HepG2 (cell line): ENCODE results near the gene COX4I2. TPM values are rescaled to one million over a fixed set of nuclear protein-coding genes. Genes with fewer than 3 reads are reported as not detected.

ENCODE experiments used
- AGO1 ChIP-seq: fragments of 200-400 bp; formaldehyde crosslinking; IDR thresholded peaks from 2 replicates; pipeline ENCODE4 v1.6.1; 2017; ENCODE audit warnings: mild to moderate bottlenecking, low read depth, low read length, moderate library complexity; ENCODE audit not compliant: poor library complexity, severe bottlenecking
- ASH2L ChIP-seq: fragments of 300-600, 200-600 bp; sonication (generic); IDR thresholded peaks from 2 replicates; pipeline ENCODE4 v1.7.0; 2017; ENCODE audit warnings: low read depth, mild to moderate bottlenecking, moderate library complexity, mixed read lengths, low read length; ENCODE audit not compliant: insufficient read length
- KLF11 ChIP-seq: IDR thresholded peaks from 2 replicates; pipeline ENCODE4 v1.6.1; 2016; ENCODE audit warnings: missing compliant biosample characterization
- MTA3 ChIP-seq: sonication (generic); formaldehyde crosslinking; IDR thresholded peaks from 2 replicates; pipeline ENCODE4 v1.4.0; 2020; ENCODE audit warnings: missing genetic modification reagents
- NCOA1 ChIP-seq: sonication (generic); formaldehyde crosslinking; IDR thresholded peaks from 2 replicates; pipeline ENCODE4 v1.9.0; 2021; ENCODE audit warnings: missing genetic modification reagents
- NONO ChIP-seq, 2 experiments: fragments of 450-650 bp in 1 of 2; sonication (generic) in 1 of 2; formaldehyde crosslinking in 1 of 2; IDR thresholded peaks in 1 of 2; conservative IDR thresholded peaks in 1 of 2; 2 replicates each; pipeline versions ENCODE4 v1.6.1 to v1.8.0; 2017 to 2022; ENCODE audit warnings: mild to moderate bottlenecking in 1 of 2, missing genetic modification reagents in 1 of 2, moderate library complexity in 1 of 2
- PAX8 ChIP-seq: sonication (generic); formaldehyde crosslinking; IDR thresholded peaks from 2 replicates; pipeline ENCODE4 v1.8.0; 2022; ENCODE audit warnings: mild to moderate bottlenecking, missing genetic modification reagents, borderline replicate concordance
- PRPF4 ChIP-seq: fragments of 200-400 bp; formaldehyde crosslinking; IDR thresholded peaks from 2 replicates; pipeline ENCODE4 v1.6.1; 2016; ENCODE audit warnings: low read length, low read depth; ENCODE audit not compliant: poor library complexity, severe bottlenecking
- RBM39 ChIP-seq: fragments of 200-400 bp; formaldehyde crosslinking; IDR thresholded peaks from one replicate; pipeline ENCODE4 v1.6.1; 2018; ENCODE audit warnings: antibody characterized with exemption, mild to moderate bottlenecking, low read depth, low read length; ENCODE audit not compliant: poor library complexity, severe bottlenecking
- SMAD9 ChIP-seq: sonication (generic); formaldehyde crosslinking; IDR thresholded peaks from 2 replicates; pipeline ENCODE4 v1.5.1; 2020; ENCODE audit warnings: mild to moderate bottlenecking, missing genetic modification reagents
- SMARCE1 ChIP-seq: fragments of 450-650 bp; IDR thresholded peaks from 2 replicates; pipeline ENCODE4 v1.6.1; 2017; ENCODE audit warnings: borderline replicate concordance
- TBL1XR1 ChIP-seq: fragments of 150-350 bp; IDR thresholded peaks from 2 replicates; pipeline ENCODE4 v1.6.1; 2014; ENCODE audit warnings: borderline replicate concordance, low read length; ENCODE audit not compliant: partially characterized antibody
- ZNF256 ChIP-seq: sonication (generic); formaldehyde crosslinking; conservative IDR thresholded peaks from 2 replicates; pipeline ENCODE4 v1.4.0; 2020; ENCODE audit warnings: missing genetic modification reagents
- ZNF670 ChIP-seq: sonication (generic); formaldehyde crosslinking; IDR thresholded peaks from 2 replicates; pipeline ENCODE4 v1.8.0; 2022; ENCODE audit warnings: mild to moderate bottlenecking, missing genetic modification reagents, borderline replicate concordance
- ZNF672 ChIP-seq: sonication (generic); formaldehyde crosslinking; IDR thresholded peaks from 2 replicates; pipeline ENCODE4 v1.8.1; 2022; ENCODE audit warnings: missing genetic modification reagents
- polyA plus RNA-seq, 8 experiments: library from polyadenylated mRNA; depleted of rRNA in 3 of 8; stranded (reverse) in 7 of 8; unstranded in 1 of 8; fragments of >200 nt; fragmentation: Illumina TruSeq in 4 of 8; extraction: Trizol in 4 of 8; gene quantifications; 2 replicates each; pipeline versions ENCODE4 v1.2.1 to v1.2.3, GENCODE V29; 2011 to 2016; ENCODE audit warnings: low read depth in 4 of 8, missing spikeins in 1 of 8, mixed read lengths in 1 of 8; ENCODE audit not compliant: insufficient read depth in 1 of 8
- total RNA-seq, 5 experiments: library from RNA; depleted of rRNA; stranded (reverse); fragments of >200 nt; fragmentation: Illumina TruSeq; extraction: Trizol; gene quantifications; 2 replicates each; pipeline ENCODE4 v1.2.3, GENCODE V29; 2016; ENCODE audit warnings: low read depth in 1 of 5
- TF ChIP-seq, protein P1 (sequence below), 2 experiments: sonication (generic) in 1 of 2; formaldehyde crosslinking in 1 of 2; IDR thresholded peaks; 2 replicates each; pipeline versions ENCODE4 v1.4.0 to v1.6.1; 2016 to 2020; ENCODE audit warnings: borderline replicate concordance in 1 of 2, low read depth in 1 of 2, mild to moderate bottlenecking in 1 of 2, missing genetic modification reagents in 1 of 2
- TF ChIP-seq, protein P2 (sequence below): sonication (generic); formaldehyde crosslinking; IDR thresholded peaks from 2 replicates; pipeline ENCODE4 v1.4.0; 2020; ENCODE audit warnings: missing genetic modification reagents
- TF ChIP-seq, protein P3 (sequence below): sonication (generic); formaldehyde crosslinking; IDR thresholded peaks from 2 replicates; pipeline ENCODE4 v1.8.1; 2022; ENCODE audit warnings: low read depth, mild to moderate bottlenecking, missing genetic modification reagents

Gene COX4I2
- total and polyA plus RNA-seq, 2 of the 13 experiments (the other 11 are each of a cell fraction or from before 2014, with no cell fraction given), result 1.1 TPM; not detected in 1

DNA sequence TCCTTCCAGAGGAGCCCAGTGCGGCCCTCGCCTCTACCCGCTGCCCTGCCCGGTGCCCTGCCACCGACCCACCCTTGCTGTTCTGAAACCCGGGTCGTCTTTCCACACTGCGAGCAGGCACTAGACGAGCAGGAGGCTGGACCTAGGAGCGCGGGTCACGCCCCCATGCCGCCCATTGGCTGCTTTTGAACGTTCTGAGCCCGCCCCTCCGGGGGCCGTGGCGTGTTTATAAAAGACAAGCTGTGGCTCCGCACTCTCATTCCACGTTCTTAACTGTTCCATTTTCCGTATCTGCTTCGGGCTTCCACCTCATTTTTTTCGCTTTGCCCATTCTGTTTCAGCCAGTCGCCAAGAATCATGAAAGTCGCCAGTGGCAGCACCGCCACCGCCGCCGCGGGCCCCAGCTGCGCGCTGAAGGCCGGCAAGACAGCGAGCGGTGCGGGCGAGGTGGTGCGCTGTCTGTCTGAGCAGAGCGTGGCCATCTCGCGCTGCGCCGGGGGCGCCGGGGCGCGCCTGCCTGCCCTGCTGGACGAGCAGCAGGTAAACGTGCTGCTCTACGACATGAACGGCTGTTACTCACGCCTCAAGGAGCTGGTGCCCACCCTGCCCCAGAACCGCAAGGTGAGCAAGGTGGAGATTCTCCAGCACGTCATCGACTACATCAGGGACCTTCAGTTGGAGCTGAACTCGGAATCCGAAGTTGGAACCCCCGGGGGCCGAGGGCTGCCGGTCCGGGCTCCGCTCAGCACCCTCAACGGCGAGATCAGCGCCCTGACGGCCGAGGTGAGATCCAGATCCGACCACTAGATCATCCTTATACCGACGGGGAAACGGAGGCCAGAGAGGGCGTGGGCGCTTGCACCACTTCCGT is 32.4 kb upstream of the COX4I2 start, which contains the start of gene ID1 (continued):
- TF ChIP-seq, protein P1, sequence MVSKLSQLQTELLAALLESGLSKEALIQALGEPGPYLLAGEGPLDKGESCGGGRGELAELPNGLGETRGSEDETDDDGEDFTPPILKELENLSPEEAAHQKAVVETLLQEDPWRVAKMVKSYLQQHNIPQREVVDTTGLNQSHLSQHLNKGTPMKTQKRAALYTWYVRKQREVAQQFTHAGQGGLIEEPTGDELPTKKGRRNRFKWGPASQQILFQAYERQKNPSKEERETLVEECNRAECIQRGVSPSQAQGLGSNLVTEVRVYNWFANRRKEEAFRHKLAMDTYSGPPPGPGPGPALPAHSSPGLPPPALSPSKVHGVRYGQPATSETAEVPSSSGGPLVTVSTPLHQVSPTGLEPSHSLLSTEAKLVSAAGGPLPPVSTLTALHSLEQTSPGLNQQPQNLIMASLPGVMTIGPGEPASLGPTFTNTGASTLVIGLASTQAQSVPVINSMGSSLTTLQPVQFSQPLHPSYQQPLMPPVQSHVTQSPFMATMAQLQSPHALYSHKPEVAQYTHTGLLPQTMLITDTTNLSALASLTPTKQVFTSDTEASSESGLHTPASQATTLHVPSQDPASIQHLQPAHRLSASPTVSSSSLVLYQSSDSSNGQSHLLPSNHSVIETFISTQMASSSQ (IDR thresholded peaks at IDR 0.05; ENCODE audit: low read depth), result peak; percentile 52; the same call in 1 of the 2 replicates
- TF ChIP-seq, protein P1 (CRISPR knock-in tag; IDR thresholded peaks at IDR 0.05; ENCODE audit: borderline replicate concordance), result peak; percentile 91
- TF ChIP-seq AGO1 (peak; percentile 89), NONO (IDR thresholded peaks at IDR 0.05) (no peak), NONO (CRISPR knock-in tag; conservative IDR thresholded peaks at IDR 0.05) (peak; percentile 97), ZNF672 (CRISPR knock-in tag) (peak; percentile 84; the same call in 1 of the 2 replicates), RBM39 (peak; percentile 99), SMAD9 (CRISPR knock-in tag) (no peak; the same call in 1 of the 2 replicates), ZNF670 (peak; percentile 93), KLF11 (peak; percentile 99), TBL1XR1 (peak; percentile 75), MTA3 (CRISPR knock-in tag) (0 out of 2 replicates have a peak, but pooled peaks have one; percentile 67), SMARCE1 (no peak), PAX8 (peak; percentile 92), ZNF256 (CRISPR knock-in tag) (peak; percentile 93), PRPF4 (no peak), NCOA1 (CRISPR knock-in tag) (no peak), ASH2L (peak; percentile 60)
- TF ChIP-seq, protein P2, sequence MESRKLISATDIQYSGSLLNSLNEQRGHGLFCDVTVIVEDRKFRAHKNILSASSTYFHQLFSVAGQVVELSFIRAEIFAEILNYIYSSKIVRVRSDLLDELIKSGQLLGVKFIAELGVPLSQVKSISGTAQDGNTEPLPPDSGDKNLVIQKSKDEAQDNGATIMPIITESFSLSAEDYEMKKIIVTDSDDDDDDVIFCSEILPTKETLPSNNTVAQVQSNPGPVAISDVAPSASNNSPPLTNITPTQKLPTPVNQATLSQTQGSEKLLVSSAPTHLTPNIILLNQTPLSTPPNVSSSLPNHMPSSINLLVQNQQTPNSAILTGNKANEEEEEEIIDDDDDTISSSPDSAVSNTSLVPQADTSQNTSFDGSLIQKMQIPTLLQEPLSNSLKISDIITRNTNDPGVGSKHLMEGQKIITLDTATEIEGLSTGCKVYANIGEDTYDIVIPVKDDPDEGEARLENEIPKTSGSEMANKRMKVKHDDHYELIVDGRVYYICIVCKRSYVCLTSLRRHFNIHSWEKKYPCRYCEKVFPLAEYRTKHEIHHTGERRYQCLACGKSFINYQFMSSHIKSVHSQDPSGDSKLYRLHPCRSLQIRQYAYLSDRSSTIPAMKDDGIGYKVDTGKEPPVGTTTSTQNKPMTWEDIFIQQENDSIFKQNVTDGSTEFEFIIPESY (CRISPR knock-in tag), result no peak; the same call in 1 of the 2 replicates
- TF ChIP-seq, protein P3, sequence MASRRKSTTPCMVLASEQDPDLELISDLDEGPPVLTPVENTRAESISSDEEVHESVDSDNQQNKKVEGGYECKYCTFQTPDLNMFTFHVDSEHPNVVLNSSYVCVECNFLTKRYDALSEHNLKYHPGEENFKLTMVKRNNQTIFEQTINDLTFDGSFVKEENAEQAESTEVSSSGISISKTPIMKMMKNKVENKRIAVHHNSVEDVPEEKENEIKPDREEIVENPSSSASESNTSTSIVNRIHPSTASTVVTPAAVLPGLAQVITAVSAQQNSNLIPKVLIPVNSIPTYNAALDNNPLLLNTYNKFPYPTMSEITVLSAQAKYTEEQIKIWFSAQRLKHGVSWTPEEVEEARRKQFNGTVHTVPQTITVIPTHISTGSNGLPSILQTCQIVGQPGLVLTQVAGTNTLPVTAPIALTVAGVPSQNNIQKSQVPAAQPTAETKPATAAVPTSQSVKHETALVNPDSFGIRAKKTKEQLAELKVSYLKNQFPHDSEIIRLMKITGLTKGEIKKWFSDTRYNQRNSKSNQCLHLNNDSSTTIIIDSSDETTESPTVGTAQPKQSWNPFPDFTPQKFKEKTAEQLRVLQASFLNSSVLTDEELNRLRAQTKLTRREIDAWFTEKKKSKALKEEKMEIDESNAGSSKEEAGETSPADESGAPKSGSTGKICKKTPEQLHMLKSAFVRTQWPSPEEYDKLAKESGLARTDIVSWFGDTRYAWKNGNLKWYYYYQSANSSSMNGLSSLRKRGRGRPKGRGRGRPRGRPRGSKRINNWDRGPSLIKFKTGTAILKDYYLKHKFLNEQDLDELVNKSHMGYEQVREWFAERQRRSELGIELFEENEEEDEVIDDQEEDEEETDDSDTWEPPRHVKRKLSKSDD (CRISPR knock-in tag), result no peak; the same call in 1 of the 2 replicates
